HG03575 (cell line): ENCODE data around the gene GTF2A1L.
"Not testable (repeated sequence)": the region's sequence is repeated elsewhere in the genome, so short reads cannot be mapped to it uniquely, and the experiment has no call there.

Experiments used
- ATAC-seq: cut with Tn5 transposase; IDR thresholded peaks from one replicate; pipeline ENCODE4 v1.9.1; 2021; ENCODE audit not compliant: unreplicated experiment, insufficient number of reproducible peaks, low FRiP score; ENCODE audit errors: extremely low read depth

GTF2A1L gene

DNA sequence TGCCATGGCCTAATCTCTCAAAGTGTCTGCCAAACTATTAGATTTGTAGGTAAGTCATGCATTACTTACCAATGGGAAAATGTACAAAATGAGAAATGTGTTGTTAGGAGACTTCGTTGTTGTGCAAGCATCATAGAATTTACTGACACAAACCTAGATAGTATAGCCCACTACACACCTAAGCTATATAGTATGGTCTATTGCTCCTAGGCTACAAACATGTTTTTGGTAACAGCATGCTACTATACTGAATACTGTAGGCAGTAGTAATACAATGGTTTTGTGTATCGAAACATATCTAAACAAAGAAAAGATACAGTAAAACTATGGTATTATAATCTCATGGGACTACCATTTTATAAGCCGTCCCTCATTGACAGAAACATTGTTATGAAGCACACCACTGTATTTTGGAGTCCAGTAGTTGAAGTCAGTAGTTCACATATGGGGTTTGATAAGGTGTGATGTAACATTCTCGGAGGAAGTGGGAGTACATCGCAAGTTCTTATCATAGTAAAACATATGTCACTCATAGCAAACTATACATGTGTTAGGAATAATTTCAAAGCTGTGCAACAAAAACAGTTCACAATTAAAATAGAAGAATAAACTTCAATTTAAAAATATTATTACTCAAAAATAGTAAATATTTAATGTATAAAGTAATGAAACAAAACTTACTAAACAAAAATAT lies 12.0 kb upstream of the GTF2A1L start:
- ATAC-seq: no peak

DNA sequence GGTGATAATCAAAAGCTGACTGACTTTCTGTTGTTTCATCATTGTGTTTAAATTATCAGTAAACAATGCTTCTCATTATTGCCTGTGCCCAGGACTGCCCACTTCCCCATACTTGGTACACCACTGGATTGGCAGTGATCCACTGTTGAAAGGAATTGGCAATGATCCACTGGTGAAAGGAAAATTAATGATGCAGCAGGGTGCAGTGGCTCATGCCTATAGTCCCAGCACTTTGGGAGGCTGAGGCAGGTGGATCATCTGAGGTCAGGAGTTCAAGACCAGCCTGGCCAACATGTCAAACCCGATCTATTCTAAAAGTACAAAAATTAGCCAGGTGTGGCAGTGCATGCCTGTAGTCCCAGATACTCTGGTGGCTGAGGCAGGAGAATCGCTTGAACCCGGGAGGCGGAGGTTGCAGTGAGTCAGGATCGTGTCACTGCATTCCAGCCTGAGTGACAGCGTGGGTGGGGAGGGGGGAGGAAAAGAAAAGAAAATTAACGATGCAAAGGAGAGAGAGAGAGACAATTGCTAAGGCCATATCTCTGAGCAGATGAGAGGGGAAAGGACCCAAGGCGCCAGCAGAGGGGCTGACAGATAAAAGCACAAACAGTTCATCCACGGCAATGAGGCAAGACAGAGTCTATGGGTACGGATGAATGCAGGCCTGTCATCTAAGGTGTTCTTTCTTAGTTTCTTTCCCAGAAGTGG lies 10.2 kb upstream of the GTF2A1L start:
- no peak for ATAC-seq

DNA sequence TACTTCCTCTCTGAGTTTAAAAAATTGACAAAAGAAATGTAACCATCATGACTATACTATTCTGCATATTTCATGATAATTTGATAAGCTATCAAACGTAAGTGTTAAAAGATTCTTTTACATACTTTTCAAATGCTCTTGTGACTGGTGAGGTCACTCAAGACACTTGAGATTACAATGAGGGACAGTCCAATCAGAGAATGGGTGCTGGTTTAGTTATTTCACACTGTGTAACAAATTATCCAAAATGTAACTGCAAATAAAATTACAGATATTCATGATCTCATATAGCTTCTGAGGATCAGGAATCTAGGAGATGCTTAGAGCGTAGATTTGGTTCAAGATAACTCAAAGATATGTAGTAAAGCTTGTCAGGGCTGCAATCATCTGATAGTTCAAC lies 4.4 kb upstream of the GTF2A1L start:
- no peak for ATAC-seq

DNA sequence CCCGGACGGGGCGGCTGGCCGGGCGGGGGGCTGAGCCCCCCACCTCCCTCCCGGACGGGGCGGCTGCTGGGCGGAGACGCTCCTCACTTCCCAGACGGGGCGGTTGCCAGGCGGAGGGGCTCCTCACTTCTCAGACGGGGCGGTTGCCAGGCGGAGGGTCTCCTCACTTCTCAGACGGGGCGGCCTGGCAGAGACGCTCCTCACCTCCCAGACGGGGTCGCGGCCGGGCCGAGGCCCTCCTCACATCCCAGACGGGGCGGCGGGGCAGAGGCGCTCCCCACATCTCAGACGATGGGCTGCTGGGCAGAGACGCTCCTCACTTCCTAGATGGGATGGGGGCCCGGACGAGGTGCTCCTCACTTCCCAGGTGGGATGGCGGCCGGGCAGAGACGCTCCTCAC lies 3.1 kb upstream of the GTF2A1L start:
- not testable (repeated sequence) for ATAC-seq

DNA sequence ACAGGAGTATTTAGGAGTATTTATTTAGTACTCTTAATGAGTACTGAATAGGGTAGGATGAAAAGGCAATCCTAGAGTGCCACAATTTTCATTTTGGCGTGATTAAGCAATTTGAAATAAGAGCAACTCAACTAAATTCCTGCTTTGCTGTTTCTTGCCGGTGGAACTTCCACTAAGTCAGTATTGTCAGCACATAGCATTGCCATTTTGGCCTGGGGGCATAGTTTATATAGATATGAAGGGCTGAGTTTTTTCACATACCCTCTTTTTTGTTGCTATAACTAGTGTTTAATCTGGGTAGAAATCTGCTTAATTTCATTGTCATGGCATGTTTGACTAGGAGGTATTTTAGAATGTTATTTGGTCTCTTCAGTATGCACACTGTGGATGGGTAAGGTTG lies 1.9 kb downstream of the GTF2A1L start:
- no peak for ATAC-seq

DNA sequence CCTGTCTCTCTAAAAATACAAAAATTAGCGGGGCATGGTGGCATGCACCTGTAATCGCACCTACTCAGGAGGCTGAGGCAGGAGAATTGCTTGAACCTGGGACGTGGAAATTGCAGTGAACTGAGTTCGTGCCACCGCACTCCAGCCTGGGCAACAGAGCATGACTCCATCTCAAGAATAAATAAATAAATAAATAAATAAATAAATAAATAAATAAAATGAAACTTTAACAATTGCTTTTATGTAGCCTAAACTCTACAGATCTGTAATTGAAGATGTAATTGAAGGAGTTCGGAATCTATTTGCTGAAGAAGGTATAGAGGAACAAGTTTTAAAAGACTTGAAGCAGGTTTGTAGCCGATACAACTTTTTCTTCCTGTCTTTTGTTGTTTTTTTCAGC lies 2.9 kb downstream of the GTF2A1L start:
- ATAC-seq: no peak

DNA sequence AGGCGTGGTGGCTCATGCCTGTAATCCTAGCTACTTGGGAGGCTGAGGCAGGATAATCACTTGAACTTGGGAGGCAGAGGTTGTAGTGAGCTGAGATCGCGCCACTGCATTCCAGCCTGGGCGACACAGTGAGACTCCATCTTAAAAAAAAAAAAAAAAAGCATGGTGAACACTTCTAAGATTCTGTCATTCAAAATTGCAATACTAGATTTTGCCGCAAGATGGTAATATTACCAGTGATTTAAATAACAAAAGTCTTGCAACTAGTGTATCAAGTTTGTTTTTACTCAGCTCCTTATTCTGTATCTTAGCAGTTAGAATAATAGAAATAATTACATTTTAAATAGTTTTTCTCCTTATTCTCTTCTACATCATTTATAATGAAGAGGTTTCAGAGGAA lies 5.0 kb downstream of the GTF2A1L start:
- not testable (repeated sequence) for ATAC-seq

DNA sequence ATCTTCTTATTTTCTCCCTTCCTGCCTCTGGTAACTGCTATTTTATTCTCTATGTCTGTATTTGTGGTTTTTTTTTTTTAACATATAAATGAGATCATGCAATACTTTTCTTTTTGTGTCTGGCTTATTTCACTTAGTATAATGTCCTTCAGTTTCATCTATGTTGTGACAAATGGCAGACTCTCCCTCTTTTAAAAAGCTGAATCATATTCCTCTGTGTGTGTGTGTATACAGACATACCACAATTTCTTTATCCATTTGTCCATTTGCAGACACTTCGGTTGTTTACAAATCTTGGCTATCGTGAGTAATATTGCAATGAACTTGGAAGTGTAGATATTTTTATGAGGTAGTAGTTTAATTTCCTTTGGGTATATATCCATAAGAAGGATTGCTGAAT lies 7.0 kb downstream of the GTF2A1L start:
- no peak for ATAC-seq

DNA sequence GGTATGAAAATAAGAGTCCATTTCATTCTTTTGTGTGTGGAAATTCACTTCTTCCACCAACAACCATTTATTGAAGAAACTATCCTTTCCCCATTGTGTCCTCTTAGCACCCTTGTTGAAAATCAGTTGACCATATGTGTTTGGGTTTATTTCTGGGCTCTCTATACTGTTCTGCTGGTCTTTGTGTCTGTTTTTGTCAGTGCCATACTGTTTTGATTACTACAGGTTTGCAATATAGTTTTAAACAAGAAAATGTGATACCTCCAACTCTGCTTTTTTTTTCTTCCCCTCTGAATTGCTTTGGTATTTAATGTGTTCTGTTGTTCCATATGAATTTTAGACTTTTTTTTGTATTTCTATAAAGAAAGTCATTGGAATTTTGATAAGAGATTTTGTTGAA lies 8.4 kb downstream of the GTF2A1L start:
- no peak for ATAC-seq

DNA sequence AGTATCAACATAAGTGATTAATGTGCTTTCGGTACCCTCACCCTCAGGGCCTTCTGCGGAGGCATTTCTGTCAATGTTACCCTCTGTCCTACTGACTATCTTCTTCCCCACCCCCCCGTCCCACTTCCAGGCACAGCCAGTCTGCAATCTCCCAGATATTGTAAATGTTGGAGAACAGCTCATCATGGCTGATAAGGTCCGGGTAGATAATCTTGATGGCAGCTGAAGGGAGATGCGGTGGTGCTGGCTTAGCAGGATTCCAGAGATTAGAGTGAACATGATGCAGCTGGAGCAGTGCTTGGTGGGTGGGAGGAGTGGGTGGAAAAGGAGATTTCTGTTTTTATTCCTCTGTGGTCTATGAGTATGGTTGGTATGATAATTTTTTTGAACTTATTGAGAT lies 15.5 kb downstream of the GTF2A1L start:
- no peak for ATAC-seq

DNA sequence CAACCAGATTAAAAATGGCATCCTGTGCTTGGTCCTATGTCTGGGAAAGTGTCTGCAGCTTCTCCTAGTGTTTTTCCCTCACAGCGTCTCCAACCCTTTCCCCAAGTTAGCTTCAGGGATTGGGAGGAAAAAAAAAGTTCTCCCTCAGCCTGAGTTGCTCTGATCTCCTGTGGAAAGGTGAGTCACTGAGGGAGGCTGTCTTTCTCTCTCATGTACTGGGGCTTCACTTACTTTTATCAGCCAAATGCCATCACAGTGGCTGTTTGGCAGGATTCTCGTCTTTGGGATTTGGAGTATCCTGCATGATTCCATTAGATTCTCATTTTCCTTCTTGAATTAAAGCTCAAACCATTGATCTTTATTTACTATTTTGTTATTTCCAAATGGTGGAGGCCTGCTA lies 18.1 kb downstream of the GTF2A1L start:
- ATAC-seq: no peak

DNA sequence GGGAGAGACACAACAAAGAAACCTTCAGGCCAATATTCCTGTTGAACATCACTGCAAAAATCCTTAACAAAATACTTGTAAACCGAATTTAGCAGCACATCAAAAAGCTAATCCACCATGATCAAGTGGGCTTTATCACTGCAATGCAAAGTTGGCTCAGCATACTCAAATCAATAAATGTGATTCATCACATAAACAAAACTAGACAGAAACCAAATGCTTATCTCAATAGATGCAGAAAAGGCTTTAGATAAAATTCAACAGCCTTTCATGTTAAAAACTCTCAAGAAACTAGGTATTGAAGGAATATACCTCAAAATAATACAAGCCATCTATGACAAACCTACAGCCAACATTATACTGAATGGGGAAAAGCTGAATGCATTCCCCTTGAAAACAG lies 20.6 kb downstream of the GTF2A1L start:
- no peak for ATAC-seq

DNA sequence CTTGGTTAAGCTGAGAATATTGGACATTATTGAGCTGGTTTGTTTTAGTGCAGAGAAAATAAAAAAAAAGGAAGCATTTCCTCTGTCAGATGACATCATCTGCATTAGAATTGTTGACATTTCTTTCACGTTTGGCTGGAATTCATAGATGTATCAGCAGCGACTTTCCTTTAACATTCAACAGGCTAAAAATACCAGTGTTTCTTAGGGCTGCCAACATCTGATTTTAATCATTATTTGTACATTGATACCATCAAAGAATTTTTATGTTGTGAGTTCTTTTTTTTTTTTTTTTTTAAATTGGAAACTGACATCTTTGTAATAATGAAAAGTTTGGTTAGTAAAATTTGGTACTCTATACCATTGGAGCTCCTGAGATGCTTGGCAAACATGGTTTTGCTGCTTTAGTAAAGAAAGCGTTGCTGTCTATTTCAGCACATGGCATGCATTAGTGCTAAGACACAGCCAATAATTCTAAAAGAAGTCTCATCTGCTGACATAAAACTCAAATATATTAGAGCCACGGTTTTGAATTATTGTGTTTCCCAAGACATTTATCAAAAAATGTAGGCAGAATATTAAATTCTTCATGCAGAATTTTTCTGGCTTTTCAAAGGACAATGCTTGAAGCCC lies 33.6 kb downstream of the GTF2A1L start:
- no peak for ATAC-seq

DNA sequence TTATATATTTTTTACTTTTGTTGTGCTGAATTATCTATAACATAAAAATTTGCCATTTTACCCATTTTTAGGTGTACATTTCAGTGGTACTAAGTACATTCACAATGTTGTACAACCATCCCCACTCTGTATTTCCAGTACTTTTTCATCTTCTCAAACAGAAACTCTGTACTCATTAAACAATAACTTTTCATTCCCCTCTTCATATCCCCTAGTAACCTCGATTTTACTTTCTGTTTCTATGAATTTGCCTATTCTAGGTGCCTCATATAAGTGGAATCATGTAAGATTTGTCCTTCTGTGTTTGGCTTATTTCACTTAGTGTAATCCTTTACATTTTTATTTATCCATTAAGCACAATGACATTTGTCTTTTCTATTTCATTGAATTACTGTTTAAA lies 51.3 kb downstream of the GTF2A1L start:
- ATAC-seq: no peak

DNA sequence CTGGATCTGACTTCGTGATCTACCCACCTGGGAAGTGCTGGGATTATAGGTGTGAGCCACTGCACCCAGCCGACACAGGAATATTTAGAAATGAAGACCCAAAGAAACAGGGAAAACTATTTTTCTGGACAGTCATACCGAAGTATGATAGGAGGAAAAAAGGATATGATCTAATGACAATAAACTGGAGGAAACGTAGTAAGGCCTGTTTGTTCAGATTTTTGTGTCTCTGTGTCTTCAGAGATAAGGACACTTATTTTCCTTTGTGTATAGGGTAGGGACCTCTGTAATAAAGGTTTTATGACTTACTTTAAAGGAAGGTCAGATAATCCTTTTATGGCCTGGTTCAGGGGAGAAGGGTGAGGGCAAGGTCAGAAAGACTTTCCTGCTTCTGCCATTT lies 55.9 kb downstream of the GTF2A1L start:
- ATAC-seq: no peak

DNA sequence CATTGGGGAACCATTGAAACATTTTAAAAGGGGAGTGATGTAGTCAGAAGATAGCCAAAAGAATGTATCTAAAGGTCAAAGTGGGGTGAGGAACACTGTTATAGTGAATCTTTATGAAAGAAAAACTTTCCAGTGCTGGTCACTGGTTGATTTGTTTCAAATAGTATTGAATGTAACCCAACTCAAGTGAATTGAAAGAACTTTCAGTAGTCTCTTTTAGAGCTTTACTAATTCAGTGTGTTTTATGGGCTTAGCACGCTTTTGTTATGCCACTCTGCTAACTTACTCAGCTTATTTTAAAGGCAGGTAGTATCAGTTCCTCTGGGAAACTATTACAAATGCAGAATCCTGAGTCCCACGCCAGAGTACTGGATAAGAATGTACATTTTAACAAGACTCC lies 57.3 kb downstream of the GTF2A1L start:
- no peak for ATAC-seq

DNA sequence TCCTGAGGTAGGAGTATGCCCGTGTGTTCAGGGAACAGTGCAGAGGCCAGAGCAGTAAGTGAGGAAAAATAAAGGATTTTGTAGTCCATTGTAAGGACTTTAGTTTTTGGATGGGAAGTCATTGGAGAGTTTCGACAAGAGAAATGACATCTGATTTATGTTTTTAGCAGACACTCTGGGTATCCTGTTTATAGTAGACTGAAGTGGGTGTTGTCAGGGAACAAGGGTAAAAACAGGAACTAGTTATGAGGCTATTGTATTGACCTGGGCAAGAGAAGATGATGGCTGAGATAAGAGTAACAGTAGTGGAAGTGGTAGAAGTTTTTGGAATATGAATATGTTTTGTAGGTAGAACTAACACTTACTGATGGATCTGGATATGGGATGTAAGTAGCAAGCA lies 59.8 kb downstream of the GTF2A1L start:
- ATAC-seq: no peak

DNA sequence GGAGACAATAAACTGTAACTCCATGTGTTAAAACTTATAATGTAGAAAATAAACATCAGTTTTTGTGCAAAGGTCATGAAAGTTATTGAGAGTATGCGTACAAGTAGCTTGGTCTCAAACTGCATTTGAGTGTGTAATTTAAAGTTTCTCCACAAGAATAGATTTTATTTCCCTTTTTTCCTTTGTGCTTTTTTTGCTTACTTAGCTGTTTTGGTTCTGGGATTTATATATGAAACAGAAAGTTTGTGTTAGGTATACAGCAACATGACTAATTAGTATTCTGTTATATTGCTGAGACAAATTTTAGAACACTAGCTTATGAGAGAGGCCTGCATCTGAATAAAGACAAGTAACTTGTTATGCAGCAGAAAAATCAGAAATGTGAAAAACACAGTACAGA lies 67.5 kb downstream of the GTF2A1L start:
- no peak for ATAC-seq

DNA sequence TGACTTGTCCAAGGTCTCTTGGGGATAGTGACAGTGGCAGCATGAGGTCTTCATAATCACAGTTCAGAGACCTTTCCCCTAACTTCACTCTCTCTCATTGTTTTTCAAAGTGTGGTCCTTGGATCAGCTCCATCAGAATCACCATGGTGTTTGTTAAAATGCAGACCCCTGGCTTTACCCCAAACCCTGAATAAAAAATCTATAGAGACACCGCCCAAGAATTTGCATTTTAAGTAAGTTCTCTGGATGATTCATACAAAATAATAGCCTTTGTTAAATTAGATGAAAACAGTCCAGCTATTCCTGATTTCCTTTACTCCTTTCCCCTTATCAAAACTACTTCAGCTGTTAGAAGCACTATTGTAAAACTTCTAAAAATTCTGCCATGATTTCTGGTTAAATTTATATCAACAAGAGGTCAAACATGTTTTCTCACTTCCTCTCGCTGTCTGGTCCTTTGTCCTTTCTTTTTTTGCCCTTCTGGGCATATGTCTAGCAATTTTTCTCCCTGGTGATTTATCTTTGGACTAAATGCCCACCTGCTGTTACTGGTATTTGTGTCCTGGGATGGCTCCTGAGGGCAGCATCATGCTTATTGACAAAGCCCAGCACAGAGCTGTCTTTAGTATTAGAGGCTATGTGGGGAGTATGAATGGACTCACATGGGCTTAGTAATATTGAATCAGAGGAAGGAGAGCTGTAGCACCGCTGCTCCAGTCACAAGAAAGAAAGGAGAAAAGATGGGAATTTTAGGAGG lies 74.5 kb downstream of the GTF2A1L start:
- ATAC-seq: no peak

DNA sequence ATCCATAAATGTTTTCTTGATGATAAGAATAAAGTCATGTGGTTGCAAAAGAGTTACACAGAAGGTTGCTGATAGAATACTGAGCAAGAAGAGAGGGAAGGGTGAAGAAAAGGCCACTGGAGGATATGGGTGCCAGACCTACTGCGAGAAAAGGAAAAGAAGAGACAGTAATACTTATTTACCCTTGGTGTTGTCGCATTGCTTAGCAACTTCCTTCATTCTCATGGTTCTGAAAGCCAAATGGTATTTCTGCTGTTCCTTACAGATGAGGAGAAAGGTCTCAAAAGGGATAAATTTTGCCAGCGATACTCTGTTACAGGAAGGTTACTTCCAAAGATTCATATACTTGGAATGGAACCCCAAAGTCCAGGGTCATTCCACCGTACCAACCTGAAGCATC lies 75.4 kb downstream of the GTF2A1L start:
- no peak for ATAC-seq
